B cell (primary cell): ENCODE measurements around the gene CDYL2. TPM values are rescaled to one million over a fixed set of nuclear protein-coding genes. Genes with fewer than 3 reads are reported as not detected.

Source experiments
- ATAC-seq: fragments of 200-7000 bp; cut with Tn5 transposase; one replicate; pipeline ENCODE4 v1.10.0; 2021; ENCODE audit warnings: low read depth, mild to moderate bottlenecking, moderate number of reproducible peaks, moderate library complexity
- CTCF ChIA-PET: fragments of 350-600 bp; sonication (Branson Sonifier 250); formaldehyde crosslinking; loops from one replicate; lab custom pipeline; 2021; ENCODE audit warnings: antibody characterized with exemption, inconsistent platforms; lab: Charles Lee
- POLR2A ChIA-PET: fragments of 350-600 bp; sonication (Branson Sonifier 250); formaldehyde crosslinking; loops from one replicate; lab custom pipeline; 2021; ENCODE audit warnings: antibody characterized with exemption; lab: Charles Lee
- DNase-seq: peaks from one replicate; pipeline ENCODE4 v3.0.0; 2013
- H2AFZ ChIP-seq: 2 replicates; pipeline ENCODE4 v1.6.1; 2012; ENCODE audit warnings: mild to moderate bottlenecking, low read depth, low read length; ENCODE audit not compliant: insufficient read depth, poor library complexity, severe bottlenecking
- H3K27ac ChIP-seq, 2 donors: 1 replicate in 1 of 2; 2 replicates in 1 of 2; pipeline ENCODE4 v1.5.1; 2012 to 2013; ENCODE audit warnings: low read length in 2 of 2, mild to moderate bottlenecking in 2 of 2, moderate library complexity in 1 of 2
- H3K27me3 ChIP-seq, 4 experiments: fragments of 200-600 bp in 1 of 4; sonication (generic) in 1 of 4; replicated peaks in 1 of 4; 1 replicate in 2 of 4; 2 replicates in 2 of 4; pipeline versions ENCODE4 v1.6.1 to v1.7.0; 2013 to 2016; ENCODE audit warnings: low read length in 3 of 4, mild to moderate bottlenecking in 2 of 4, mixed read lengths in 1 of 4, moderate library complexity in 1 of 4; ENCODE audit not compliant: insufficient read depth in 4 of 4, control insufficient read depth in 3 of 4; ENCODE audit errors: control extremely low read depth in 1 of 4
- H3K36me3 ChIP-seq, 2 experiments: replicated peaks in 1 of 2; 1 replicate in 1 of 2; 2 replicates in 1 of 2; pipeline versions ENCODE4 v1.6.1 to v1.7.1; 2013; ENCODE audit warnings: low read length in 1 of 2; ENCODE audit not compliant: insufficient read depth in 2 of 2, control insufficient read depth in 1 of 2; ENCODE audit errors: control extremely low read depth in 1 of 2, extremely low read depth in 1 of 2
- H3K4me1 ChIP-seq, 2 donors: fragments of 200-600 bp in 1 of 2; sonication (generic) in 1 of 2; 1 replicate in 1 of 2; 2 replicates in 1 of 2; pipeline versions ENCODE4 v1.5.1 to v1.6.1; 2013 to 2017; ENCODE audit warnings: low read length in 2 of 2; ENCODE audit not compliant: control insufficient read depth in 2 of 2, insufficient read depth in 2 of 2
- H3K4me2 ChIP-seq: replicated peaks from 2 replicates; pipeline ENCODE3; 2012; ENCODE audit warnings: mild to moderate bottlenecking, low read depth, low read length; ENCODE audit not compliant: poor library complexity, severe bottlenecking
- H3K4me3 ChIP-seq, 5 experiments: fragments of 200-600 bp in 1 of 5; sonication (generic) in 1 of 5; 1 replicate in 3 of 5; 2 replicates in 2 of 5; pipeline versions ENCODE4 v1.5.1 to v1.7.0; 2011 to 2016; ENCODE audit warnings: low read length in 4 of 5, mild to moderate bottlenecking in 4 of 5, low read depth in 2 of 5, control low read depth in 1 of 5, moderate library complexity in 1 of 5; ENCODE audit not compliant: insufficient read depth in 1 of 5; ENCODE audit errors: control extremely low read depth in 1 of 5, extremely low read depth in 1 of 5
- H3K79me2 ChIP-seq: fragments of 200-600 bp; sonication (generic); one replicate; pipeline ENCODE4 v1.6.0; 2016; ENCODE audit warnings: low read length; ENCODE audit not compliant: control insufficient read depth, insufficient read depth
- H3K9ac ChIP-seq: fragments of 200-600 bp; sonication (generic); 2 replicates; pipeline ENCODE4 v1.6.1; 2017; ENCODE audit warnings: mild to moderate bottlenecking, low read length, moderate library complexity
- H3K9me3 ChIP-seq, 3 donors: one replicate each; pipeline versions ENCODE4 v1.6.1 to v1.7.1; 2013; ENCODE audit warnings: low read length in 2 of 3; ENCODE audit not compliant: control insufficient read depth in 2 of 3, insufficient read depth in 1 of 3; ENCODE audit errors: control extremely low read depth in 1 of 3
- H4K20me1 ChIP-seq: 2 replicates; pipeline ENCODE4 v1.6.0; 2012; ENCODE audit warnings: mild to moderate bottlenecking, low read length; ENCODE audit not compliant: insufficient read depth, control insufficient read depth, poor library complexity, severe bottlenecking
- H3K27ac Mint-ChIP-seq: one replicate; pipeline ENCODE4 v1.8.0; 2021; ENCODE audit warnings: mixed read lengths
- H3K27me3 Mint-ChIP-seq: one replicate; pipeline ENCODE4 v1.8.0; 2021; ENCODE audit warnings: mixed read lengths
- H3K4me1 Mint-ChIP-seq: one replicate; pipeline ENCODE4 v1.8.0; 2021; ENCODE audit warnings: mixed read lengths
- H3K4me3 Mint-ChIP-seq: one replicate; pipeline ENCODE4 v1.8.0; 2021; ENCODE audit warnings: mixed read lengths
- H3K9me3 Mint-ChIP-seq: one replicate; pipeline ENCODE4 v1.8.0; 2022; ENCODE audit warnings: mixed read lengths; ENCODE audit not compliant: insufficient read depth
- EZH2 ChIP-seq: IDR thresholded peaks from 2 replicates; pipeline ENCODE4 v1.6.1; 2012; ENCODE audit warnings: borderline replicate concordance, low read depth, mild to moderate bottlenecking, moderate library complexity, low read length; ENCODE audit not compliant: insufficient read depth, poor library complexity, severe bottlenecking
- WGBS: methylation state at CpG from one replicate; pipeline ENCODE4 v1.1.5; 2013; ENCODE audit warnings: missing lambda C conversion rate; ENCODE audit not compliant: insufficient coverage; 5-methylcytosine and 5-hydroxymethylcytosine counted together
- intact Hi-C: fragments of 100-400 bp; cut with micrococcal nuclease; formaldehyde crosslinking; loops from one replicate; pipeline ENCODE4 v1.10.0; 2022
- polyA plus RNA-seq: library from polyadenylated mRNA; depleted of rRNA; stranded (reverse); fragments of >200 nt; gene quantifications from 2 replicates; pipeline ENCODE4 v1.2.3, GENCODE V29; 2012
- total RNA-seq, 2 donors: library from RNA; stranded (reverse); fragments of 120-200 nt in 1 of 2; gene quantifications; 1 replicate in 1 of 2; 2 replicates in 1 of 2; pipeline versions ENCODE4 v1.2.3 to v1.2.4, GENCODE V29; 2013 to 2022
- TF ChIP-seq, protein P1 (sequence below): fragments of 200-600 bp; IDR thresholded peaks from one replicate; pipeline ENCODE4 v1.8.0; 2022; ENCODE audit warnings: antibody characterized with exemption, mild to moderate bottlenecking

Gene CDYL2
- total and polyA plus RNA-seq, 2 donors (not counting 1 experiment from before 2014, with no cell fraction given): 0.66 to 6.6 TPM

GRCh38 chr16:80687606-80688005 lies 116.8 kb downstream of the CDYL2 start:
- intact Hi-C loops: no loop called here
- peaks cover 13% of the 10 kb centered on the region for H3K27me3 Mint-ChIP-seq
- H3K9me3 Mint-ChIP-seq: no peaks in the 10 kb centered on the region
- H3K4me1 Mint-ChIP-seq: peaks cover 14% of the 10 kb centered on the region
- Histone ChIP-seq H3K4me2 (no peak overlapping the region), H3K79me2 (no peaks in the 10 kb centered on the region), H2AFZ (no peak overlapping the region), H3K27me3 (no peaks in the 10 kb centered on the region), H3K36me3 (no peaks in the 10 kb centered on the region), H3K9me3 (no peaks in the 10 kb centered on the region), H3K4me3 (no peak overlapping the region), H4K20me1 (no peaks in the 10 kb centered on the region), H3K4me1 (peaks cover 0 to 4% of the 10 kb centered on the region in 2 donors), H3K9ac (no peak overlapping the region), H3K27ac (no peak overlapping the region)
- ATAC-seq: no peak
- no peak overlapping the region for H3K27ac Mint-ChIP-seq
- TF ChIP-seq EZH2: no peak
- TF ChIP-seq, protein P1, sequence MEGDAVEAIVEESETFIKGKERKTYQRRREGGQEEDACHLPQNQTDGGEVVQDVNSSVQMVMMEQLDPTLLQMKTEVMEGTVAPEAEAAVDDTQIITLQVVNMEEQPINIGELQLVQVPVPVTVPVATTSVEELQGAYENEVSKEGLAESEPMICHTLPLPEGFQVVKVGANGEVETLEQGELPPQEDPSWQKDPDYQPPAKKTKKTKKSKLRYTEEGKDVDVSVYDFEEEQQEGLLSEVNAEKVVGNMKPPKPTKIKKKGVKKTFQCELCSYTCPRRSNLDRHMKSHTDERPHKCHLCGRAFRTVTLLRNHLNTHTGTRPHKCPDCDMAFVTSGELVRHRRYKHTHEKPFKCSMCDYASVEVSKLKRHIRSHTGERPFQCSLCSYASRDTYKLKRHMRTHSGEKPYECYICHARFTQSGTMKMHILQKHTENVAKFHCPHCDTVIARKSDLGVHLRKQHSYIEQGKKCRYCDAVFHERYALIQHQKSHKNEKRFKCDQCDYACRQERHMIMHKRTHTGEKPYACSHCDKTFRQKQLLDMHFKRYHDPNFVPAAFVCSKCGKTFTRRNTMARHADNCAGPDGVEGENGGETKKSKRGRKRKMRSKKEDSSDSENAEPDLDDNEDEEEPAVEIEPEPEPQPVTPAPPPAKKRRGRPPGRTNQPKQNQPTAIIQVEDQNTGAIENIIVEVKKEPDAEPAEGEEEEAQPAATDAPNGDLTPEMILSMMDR: no peak
- WGBS: 81% methylated on average over 4 of the region's 4 CpGs
- DNase-seq: no peak
- CTCF ChIA-PET: no interaction called here
- POLR2A ChIA-PET: no interaction called here
- H3K4me3 Mint-ChIP-seq: no peak overlapping the region

DNA sequence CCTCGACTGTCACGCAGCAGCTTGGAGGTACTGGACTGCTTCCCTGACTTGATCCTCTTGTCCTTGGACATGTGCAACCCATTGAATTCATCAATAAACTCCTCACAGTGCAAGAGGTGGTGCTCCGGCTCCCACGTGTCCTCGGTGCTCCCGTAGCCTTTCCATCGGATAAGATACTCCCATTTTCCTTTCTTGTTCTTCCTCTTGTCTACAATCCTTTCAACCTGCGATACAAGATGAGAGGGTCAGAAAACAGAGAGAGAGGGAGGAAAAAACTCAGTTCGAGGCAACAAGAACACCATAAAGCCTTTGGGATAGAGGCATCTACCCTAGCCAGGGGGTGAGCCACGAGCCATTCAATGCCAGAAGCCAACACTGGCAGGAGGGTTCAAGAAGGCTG lies 119.5 kb downstream of the CDYL2 start:
- Histone ChIP-seq H2AFZ (no peak overlapping the region), H4K20me1 (no peaks in the 10 kb centered on the region), H3K79me2 (no peaks in the 10 kb centered on the region), H3K9ac (no peak overlapping the region), H3K4me2 (no peak overlapping the region), H3K4me3 (no peak overlapping the region), H3K27ac (no peak overlapping the region), H3K36me3 (no peaks in the 10 kb centered on the region), H3K27me3 (peaks cover 0 to 9% (median 4%) of the 10 kb centered on the region in 4 experiments), H3K9me3 (no peaks in the 10 kb centered on the region), H3K4me1 (peaks cover 0 to 8% of the 10 kb centered on the region in 2 donors)
- DNase-seq (no peak), ATAC-seq (no peak)
- H3K27me3 Mint-ChIP-seq: peaks cover 30% of the 10 kb centered on the region
- no peak overlapping the region for H3K27ac Mint-ChIP-seq
- intact Hi-C loops: no loop called here
- ChIA-PET POLR2A (no interaction called here), CTCF (no interaction called here)
- 97% methylated on average over 6 of the region's 10 CpGs for WGBS
- TF ChIP-seq, protein P1: no peak
- no peak for TF ChIP-seq EZH2
- H3K4me1 Mint-ChIP-seq: peaks cover 11% of the 10 kb centered on the region
- H3K4me3 Mint-ChIP-seq: no peak overlapping the region
- no peaks in the 10 kb centered on the region for H3K9me3 Mint-ChIP-seq
